ENCODE data around the gene MAMDC2.

DNA sequence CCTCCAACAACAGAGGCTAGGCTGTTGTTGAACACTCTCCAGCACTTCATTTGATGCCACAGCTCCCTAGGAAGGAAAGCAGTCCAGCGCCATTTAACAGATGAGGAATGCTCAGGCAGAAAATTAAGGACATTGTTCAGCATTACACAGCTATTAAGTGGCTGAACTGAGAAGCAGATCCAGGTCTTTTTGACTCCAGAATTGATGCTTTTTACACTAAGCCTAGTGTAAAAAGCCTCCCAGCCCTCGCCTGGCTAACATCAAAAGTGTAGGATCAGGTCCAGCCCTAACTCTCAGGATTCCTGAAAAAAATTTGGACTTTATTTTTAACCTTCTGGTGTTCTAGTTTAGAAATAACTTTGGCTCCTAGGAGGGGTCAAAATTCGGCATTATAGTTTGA, 108.7 kb downstream of the MAMDC2 start:
- TF ChIP-seq, protein P1, sequence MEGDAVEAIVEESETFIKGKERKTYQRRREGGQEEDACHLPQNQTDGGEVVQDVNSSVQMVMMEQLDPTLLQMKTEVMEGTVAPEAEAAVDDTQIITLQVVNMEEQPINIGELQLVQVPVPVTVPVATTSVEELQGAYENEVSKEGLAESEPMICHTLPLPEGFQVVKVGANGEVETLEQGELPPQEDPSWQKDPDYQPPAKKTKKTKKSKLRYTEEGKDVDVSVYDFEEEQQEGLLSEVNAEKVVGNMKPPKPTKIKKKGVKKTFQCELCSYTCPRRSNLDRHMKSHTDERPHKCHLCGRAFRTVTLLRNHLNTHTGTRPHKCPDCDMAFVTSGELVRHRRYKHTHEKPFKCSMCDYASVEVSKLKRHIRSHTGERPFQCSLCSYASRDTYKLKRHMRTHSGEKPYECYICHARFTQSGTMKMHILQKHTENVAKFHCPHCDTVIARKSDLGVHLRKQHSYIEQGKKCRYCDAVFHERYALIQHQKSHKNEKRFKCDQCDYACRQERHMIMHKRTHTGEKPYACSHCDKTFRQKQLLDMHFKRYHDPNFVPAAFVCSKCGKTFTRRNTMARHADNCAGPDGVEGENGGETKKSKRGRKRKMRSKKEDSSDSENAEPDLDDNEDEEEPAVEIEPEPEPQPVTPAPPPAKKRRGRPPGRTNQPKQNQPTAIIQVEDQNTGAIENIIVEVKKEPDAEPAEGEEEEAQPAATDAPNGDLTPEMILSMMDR (IDR thresholded peaks at IDR 0.05): no peak
- no peak for TF ChIP-seq EZH2 (IDR thresholded peaks at IDR 0.05)
